ENCODE measurements around the gene TRIM14.

GRCh38 chr9:98130576-98131228 is 11.7 kb upstream of the TRIM14 start:
- TF ChIP-seq, protein P1, sequence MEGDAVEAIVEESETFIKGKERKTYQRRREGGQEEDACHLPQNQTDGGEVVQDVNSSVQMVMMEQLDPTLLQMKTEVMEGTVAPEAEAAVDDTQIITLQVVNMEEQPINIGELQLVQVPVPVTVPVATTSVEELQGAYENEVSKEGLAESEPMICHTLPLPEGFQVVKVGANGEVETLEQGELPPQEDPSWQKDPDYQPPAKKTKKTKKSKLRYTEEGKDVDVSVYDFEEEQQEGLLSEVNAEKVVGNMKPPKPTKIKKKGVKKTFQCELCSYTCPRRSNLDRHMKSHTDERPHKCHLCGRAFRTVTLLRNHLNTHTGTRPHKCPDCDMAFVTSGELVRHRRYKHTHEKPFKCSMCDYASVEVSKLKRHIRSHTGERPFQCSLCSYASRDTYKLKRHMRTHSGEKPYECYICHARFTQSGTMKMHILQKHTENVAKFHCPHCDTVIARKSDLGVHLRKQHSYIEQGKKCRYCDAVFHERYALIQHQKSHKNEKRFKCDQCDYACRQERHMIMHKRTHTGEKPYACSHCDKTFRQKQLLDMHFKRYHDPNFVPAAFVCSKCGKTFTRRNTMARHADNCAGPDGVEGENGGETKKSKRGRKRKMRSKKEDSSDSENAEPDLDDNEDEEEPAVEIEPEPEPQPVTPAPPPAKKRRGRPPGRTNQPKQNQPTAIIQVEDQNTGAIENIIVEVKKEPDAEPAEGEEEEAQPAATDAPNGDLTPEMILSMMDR (IDR thresholded peaks at IDR 0.05), result no peak
- no peak for TF ChIP-seq ZFX (IDR thresholded peaks at IDR 0.05; ENCODE audit: borderline replicate concordance)

Data from 22Rv1 (cell line).